HFF-Myc (cell line): ENCODE results near the gene HES7.
"Not testable (repeated sequence)": the region's sequence is repeated elsewhere in the genome, so short reads cannot be mapped to it uniquely, and the experiment has no call there.

ENCODE experiments used
- DNase-seq: peaks from one replicate; pipeline ENCODE4 v3.0.0-alpha.2; 2011; ENCODE audit warnings: low read depth; ENCODE audit errors: extremely low read depth
- H3K4me3 ChIP-seq: replicated peaks from 2 replicates; pipeline ENCODE4 v1.5.1; 2011; ENCODE audit warnings: low read depth, mild to moderate bottlenecking, control low read depth, low read length
- TF ChIP-seq, protein P1 (sequence below): IDR thresholded peaks from 2 replicates; pipeline ENCODE4 v1.5.1; 2012; ENCODE audit warnings: mild to moderate bottlenecking, low read depth, low read length, control low read depth; ENCODE audit errors: missing control alignments

The HES7 gene

DNA sequence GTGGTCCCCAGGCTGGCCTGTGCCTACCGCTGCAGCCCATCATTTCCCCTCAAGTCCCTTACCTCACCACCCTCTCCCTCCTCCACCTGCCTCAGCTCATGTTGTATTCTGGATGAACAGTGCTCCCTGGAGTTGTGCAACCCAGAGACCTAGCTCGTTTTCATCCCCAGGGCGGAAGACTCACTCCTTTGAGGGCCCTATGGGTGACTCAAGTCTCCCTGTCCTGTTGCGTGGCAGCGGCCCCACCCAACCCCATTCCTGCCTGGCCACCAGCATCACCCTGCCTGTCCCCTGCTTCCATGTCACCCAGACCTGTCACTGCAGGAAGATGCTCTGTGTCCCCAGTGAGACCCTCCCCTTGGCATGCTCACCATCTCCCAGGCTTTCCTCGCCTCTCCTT is 39.7 kb downstream of the HES7 start:
- no peak overlapping the region for H3K4me3 ChIP-seq
- TF ChIP-seq, protein P1, sequence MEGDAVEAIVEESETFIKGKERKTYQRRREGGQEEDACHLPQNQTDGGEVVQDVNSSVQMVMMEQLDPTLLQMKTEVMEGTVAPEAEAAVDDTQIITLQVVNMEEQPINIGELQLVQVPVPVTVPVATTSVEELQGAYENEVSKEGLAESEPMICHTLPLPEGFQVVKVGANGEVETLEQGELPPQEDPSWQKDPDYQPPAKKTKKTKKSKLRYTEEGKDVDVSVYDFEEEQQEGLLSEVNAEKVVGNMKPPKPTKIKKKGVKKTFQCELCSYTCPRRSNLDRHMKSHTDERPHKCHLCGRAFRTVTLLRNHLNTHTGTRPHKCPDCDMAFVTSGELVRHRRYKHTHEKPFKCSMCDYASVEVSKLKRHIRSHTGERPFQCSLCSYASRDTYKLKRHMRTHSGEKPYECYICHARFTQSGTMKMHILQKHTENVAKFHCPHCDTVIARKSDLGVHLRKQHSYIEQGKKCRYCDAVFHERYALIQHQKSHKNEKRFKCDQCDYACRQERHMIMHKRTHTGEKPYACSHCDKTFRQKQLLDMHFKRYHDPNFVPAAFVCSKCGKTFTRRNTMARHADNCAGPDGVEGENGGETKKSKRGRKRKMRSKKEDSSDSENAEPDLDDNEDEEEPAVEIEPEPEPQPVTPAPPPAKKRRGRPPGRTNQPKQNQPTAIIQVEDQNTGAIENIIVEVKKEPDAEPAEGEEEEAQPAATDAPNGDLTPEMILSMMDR, result no peak
- DNase-seq, result no peak

DNA sequence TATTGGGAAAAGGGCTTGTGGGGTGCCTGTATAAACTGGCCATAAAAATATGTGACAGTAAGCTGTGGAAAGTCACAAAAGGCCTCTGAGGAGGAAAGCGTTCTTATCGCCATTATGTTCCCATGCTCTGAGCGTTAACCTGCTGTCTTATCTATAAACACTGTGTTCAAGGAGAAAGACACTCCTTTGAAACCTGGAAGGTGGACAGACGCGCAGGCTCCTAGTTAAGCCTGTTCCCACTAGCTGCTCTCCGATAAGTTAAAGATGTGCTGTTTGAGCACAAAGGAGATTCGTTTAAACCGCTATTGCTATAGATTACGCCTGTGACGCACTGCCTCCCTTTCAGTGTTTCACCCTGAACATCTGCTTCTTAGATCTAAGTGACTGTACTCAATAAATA is 41.6 kb downstream of the HES7 start:
- no peak overlapping the region for H3K4me3 ChIP-seq
- TF ChIP-seq, protein P1, result no peak
- DNase-seq, result no peak

DNA sequence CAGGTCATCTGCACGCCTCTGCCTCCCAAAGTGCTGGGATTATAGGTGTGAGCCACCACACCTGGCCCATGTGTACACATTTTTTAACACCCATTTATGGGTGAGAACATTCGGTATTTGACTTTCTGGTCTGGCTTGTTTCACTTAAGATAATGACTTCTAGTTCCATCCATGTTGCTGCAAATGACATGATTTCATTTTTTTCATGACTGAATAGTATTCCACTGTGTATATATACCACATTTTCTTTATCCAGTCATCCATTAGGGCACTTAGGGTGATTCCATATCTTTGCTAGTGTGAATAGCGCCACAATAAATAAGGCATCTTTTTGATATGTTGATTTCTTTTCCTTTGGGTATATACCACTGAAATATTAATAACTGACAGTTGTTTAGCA is 42.0 kb downstream of the HES7 start:
- H3K4me3 ChIP-seq, result no peak overlapping the region
- TF ChIP-seq, protein P1, result no peak
- DNase-seq, result no peak

DNA sequence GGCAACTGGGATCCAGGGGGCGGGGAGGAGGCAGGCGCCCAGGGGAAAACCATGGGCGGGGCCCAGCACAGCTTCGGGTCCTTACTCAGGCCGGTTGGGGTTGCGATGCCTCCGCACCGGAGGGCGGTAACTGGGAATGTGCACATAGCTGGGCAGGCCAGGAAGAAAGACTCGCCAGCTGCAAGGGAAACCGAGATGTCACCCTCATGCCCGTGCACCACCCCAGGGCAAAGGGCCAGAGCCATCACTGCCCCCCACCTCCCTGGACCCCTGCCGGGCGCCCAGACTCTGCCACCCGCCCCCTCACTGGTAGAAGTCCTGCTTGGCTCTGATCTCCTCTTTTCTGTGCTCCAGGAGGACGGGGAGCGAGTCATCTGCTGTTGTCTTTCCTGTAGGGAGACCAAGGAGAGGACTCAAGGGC is 43.1 kb downstream of the HES7 start:
- TF ChIP-seq, protein P1, result no peak
- no peak overlapping the region for H3K4me3 ChIP-seq
- DNase-seq, result no peak

DNA sequence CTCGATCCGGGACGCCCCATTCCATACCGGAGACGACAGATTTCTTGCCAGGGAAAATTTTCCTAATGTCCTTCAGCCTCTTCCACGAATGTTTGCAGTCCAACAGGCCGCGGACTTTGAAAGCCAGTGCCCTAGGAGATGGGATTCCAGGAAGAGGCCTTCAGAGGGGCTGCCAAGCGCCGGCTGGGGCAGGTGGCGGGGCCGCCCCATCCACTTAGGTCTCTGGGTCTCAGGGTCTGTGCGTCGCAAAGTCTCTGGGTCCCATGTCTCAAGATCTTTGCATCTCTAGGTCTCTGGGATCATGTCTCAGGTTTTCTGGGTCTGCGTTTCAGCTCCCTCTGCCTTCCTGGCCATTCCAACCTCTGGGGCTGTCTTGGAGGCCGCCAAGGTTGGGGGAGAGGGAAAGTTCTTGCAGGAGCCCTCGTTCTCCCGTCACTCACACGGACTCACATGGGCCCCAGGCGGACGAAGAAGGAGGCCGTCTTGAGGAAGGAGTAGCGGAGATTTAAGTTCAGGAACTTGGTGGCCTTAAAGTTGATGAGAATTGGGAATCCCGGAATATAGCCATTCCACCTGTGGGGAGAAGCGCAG is 43.6 kb downstream of the HES7 start:
- no peak for DNase-seq
- TF ChIP-seq, protein P1, result no peak
- H3K4me3 ChIP-seq, result no peak overlapping the region

DNA sequence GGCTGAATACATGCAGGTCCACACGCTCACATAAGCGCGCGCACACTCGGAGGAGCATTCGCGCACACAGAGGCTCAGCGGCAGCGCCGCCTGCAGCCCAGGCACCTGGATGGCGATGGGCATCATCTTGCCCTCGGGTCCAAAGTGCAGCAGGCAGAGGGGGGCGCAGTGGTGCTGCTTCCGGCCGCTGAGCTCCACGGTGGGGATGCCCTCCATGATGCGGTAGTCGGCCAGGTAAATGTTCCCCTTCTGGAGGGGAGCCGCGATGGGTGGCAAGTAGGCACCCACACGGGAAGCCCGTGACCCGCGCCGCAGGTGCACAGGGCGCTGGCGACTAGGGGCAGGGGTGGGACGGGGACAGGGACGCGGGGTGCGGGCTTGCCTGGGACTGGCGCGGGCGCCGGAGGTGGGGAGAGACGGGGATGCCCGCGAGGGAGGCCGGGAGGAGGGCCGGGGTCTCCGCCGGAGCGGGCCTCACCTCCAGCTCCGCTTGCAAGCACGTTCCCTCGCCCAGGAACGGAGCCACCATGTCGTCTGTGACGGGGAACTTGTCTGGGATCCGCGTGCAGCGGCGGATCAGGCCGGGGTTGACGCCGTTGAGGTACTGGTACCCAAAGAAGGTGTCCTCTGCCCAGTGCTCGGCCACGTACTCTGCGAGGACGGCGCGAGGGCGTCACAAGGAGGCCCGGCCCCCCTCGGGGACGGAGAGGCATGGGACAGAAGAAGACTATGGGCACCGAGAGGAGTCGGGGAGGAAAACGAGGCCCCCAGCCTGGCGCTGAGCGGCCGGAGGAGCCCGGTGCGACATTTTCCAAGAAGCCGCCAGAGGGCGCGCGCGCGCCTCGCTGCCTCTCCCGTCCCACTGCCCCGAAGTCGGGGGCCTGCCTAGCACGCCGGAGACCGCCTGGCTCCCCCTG is 44.4 kb downstream of the HES7 start:
- DNase-seq, result no peak
- TF ChIP-seq, protein P1, result peak; percentile 81
- H3K4me3 ChIP-seq, result peak overlapping the region; percentile 30

DNA sequence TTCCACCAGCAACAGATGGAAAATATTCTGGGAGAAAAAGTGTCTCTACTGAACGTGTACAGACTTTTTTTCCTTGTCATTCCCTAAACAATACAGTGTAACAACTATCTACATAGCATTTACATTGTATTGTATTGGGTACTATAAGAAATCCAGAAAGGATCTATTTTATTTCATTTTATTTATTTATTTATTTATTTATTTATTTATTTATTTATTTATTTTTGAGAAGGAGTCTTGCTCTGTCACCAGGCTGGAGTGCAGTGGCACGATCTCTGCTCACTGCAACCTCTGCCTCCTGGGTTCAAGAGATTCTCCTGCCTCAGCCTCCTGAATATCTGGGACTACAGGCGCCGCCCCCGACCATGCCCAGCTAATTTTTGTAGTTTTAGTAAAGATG is 46.0 kb downstream of the HES7 start:
- not testable (repeated sequence) for H3K4me3 ChIP-seq, DNase-seq
